ENCODE results near the gene TNPO1. TPM values are rescaled to one million over a fixed set of nuclear protein-coding genes. Genes with fewer than 3 reads are reported as not detected.

The TNPO1 gene
- total and polyA plus RNA-seq, 2 of the 13 experiments (the other 11 are each of a cell fraction or from before 2014, with no cell fraction given), result 26.7 to 123 TPM

DNA sequence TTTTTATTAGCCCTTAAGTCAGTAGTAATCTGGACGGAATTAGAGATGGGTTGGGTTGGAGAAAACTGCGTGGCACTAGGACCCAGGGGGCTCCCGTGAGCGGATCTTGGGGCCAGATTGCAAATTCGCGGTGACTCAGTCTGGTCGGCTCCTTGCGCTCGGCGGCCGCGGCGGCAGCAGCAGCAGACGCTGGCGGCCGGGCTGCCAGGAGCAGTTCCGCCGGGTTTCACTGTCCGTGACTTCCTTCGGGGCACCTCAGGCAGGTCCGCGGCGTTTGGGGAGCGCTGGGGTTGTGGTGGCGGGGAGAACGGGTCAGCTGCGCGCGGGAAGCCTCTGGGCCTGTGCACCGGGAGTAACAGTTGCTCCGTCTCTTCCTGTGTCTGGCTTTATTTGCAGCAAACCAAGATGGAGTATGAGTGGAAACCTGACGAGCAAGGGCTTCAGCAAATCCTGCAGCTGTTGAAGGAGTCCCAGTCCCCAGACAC is 31.6 kb downstream of the TNPO1 start (continued):
- 0 out of 2 replicates have a peak, but pooled peaks have one; percentile 54 for TF ChIP-seq EED (CRISPR knock-in tag; IDR thresholded peaks at IDR 0.05)
- peak; percentile 75; the same call in 1 of the 2 replicates for TF ChIP-seq TOPORS (CRISPR knock-in tag; IDR thresholded peaks at IDR 0.05)
- no peak for TF ChIP-seq ZNF879 (CRISPR knock-in tag; IDR thresholded peaks at IDR 0.05)
- no peak for TF ChIP-seq RBAK (CRISPR knock-in tag; IDR thresholded peaks at IDR 0.05)
- no peak for TF ChIP-seq TP53 (CRISPR knock-in tag; conservative IDR thresholded peaks at IDR 0.05)
- TF ChIP-seq ZNF362 (CRISPR knock-in tag; IDR thresholded peaks at IDR 0.05; ENCODE audit: borderline replicate concordance), result no peak
- TF ChIP-seq HHEX (CRISPR knock-in tag; IDR thresholded peaks at IDR 0.05), result no peak
- TF ChIP-seq ONECUT2 (CRISPR knock-in tag; IDR thresholded peaks at IDR 0.05), result no peak
- TF ChIP-seq MTERF4 (CRISPR knock-in tag; IDR thresholded peaks at IDR 0.05), result no peak
- TF ChIP-seq GATA4 (IDR thresholded peaks at IDR 0.05; ENCODE audit: borderline replicate concordance, low read depth), result peak; percentile 65; the same call in 1 of the 2 replicates
- TF ChIP-seq, protein P1, sequence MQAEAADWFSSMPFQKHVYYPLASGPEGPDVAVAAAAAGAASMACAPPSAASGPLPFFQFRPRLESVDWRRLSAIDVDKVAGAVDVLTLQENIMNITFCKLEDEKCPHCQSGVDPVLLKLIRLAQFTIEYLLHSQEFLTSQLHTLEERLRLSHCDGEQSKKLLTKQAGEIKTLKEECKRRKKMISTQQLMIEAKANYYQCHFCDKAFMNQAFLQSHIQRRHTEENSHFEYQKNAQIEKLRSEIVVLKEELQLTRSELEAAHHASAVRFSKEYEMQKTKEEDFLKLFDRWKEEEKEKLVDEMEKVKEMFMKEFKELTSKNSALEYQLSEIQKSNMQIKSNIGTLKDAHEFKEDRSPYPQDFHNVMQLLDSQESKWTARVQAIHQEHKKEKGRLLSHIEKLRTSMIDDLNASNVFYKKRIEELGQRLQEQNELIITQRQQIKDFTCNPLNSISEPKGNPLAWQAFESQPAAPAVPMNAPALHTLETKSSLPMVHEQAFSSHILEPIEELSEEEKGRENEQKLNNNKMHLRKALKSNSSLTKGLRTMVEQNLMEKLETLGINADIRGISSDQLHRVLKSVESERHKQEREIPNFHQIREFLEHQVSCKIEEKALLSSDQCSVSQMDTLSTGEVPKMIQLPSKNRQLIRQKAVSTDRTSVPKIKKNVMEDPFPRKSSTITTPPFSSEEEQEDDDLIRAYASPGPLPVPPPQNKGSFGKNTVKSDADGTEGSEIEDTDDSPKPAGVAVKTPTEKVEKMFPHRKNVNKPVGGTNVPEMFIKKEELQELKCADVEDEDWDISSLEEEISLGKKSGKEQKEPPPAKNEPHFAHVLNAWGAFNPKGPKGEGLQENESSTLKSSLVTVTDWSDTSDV (CRISPR knock-in tag; IDR thresholded peaks at IDR 0.05), result no peak
- TF ChIP-seq ZKSCAN1 (IDR thresholded peaks at IDR 0.05; ENCODE audit: low read length), result no peak
- no peak for TF ChIP-seq ZNF136 (CRISPR knock-in tag; IDR thresholded peaks at IDR 0.05; ENCODE audit: low read depth)
- TF ChIP-seq NAIF1 (CRISPR knock-in tag; IDR thresholded peaks at IDR 0.05; ENCODE audit: borderline replicate concordance), result no peak
- peak; percentile 38; the same call in 1 of the 3 replicates for TF ChIP-seq MXI1 (IDR thresholded peaks at IDR 0.05; ENCODE audit: borderline replicate concordance, low read depth, low read length)
- TF ChIP-seq, protein P2, sequence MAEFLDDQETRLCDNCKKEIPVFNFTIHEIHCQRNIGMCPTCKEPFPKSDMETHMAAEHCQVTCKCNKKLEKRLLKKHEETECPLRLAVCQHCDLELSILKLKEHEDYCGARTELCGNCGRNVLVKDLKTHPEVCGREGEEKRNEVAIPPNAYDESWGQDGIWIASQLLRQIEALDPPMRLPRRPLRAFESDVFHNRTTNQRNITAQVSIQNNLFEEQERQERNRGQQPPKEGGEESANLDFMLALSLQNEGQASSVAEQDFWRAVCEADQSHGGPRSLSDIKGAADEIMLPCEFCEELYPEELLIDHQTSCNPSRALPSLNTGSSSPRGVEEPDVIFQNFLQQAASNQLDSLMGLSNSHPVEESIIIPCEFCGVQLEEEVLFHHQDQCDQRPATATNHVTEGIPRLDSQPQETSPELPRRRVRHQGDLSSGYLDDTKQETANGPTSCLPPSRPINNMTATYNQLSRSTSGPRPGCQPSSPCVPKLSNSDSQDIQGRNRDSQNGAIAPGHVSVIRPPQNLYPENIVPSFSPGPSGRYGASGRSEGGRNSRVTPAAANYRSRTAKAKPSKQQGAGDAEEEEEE (CRISPR knock-in tag; IDR thresholded peaks at IDR 0.05; ENCODE audit: borderline replicate concordance), result no peak
- no peak for TF ChIP-seq DNMT1 (CRISPR knock-in tag; IDR thresholded peaks at IDR 0.05)
- TF ChIP-seq KLF12 (CRISPR knock-in tag; IDR thresholded peaks at IDR 0.05; ENCODE audit: borderline replicate concordance), result peak; percentile 57; the same call in 1 of the 2 replicates
- TF ChIP-seq SP2 (CRISPR knock-in tag; IDR thresholded peaks at IDR 0.05), result no peak
- no peak for TF ChIP-seq ZEB1 (IDR thresholded peaks at IDR 0.05; ENCODE audit: insufficient replicate concordance, low read depth)
- TF ChIP-seq, protein P3, sequence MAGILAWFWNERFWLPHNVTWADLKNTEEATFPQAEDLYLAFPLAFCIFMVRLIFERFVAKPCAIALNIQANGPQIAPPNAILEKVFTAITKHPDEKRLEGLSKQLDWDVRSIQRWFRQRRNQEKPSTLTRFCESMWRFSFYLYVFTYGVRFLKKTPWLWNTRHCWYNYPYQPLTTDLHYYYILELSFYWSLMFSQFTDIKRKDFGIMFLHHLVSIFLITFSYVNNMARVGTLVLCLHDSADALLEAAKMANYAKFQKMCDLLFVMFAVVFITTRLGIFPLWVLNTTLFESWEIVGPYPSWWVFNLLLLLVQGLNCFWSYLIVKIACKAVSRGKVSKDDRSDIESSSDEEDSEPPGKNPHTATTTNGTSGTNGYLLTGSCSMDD (CRISPR knock-in tag; IDR thresholded peaks at IDR 0.05), result no peak
- TF ChIP-seq NFATC3 (CRISPR knock-in tag; IDR thresholded peaks at IDR 0.05), result 0 out of 2 replicates have a peak, but pooled peaks have one; percentile 46
